Upper lobe of left lung (tissue), 4 donors: Measurements from ENCODE around the gene RBM8A.

Experiments
- CTCF ChIP-seq, 6 experiments: fragments of 450-650 bp in 4 of 6; fragments of 200-600 bp in 2 of 6; sonication (generic) in 2 of 6; IDR thresholded peaks; one replicate each; pipeline ENCODE4 v1.5.1; 2016 to 2019; ENCODE audit warnings: antibody characterized with exemption in 6 of 6
- POLR2A ChIP-seq, 4 donors: fragments of 450-650 bp; IDR thresholded peaks; one replicate each; pipeline ENCODE4 v1.5.1; 2016 to 2017; ENCODE audit warnings: antibody characterized with exemption in 4 of 4, mild to moderate bottlenecking in 2 of 4

GRCh38 chr1:145951526-145951925 is 24.2 kb upstream of the RBM8A start:
- TF ChIP-seq POLR2A (IDR thresholded peaks at IDR 0.05) (no peak), CTCF (IDR thresholded peaks at IDR 0.05) (no peak)
